Measurements from ENCODE around the gene TMEM203. TPM values are rescaled to one million over a fixed set of nuclear protein-coding genes. Genes with fewer than 3 reads are reported as not detected.

TMEM203 gene
- total and polyA plus RNA-seq, 2 experiments from 2014 or later, result 32.7 to 53.4 TPM

DNA sequence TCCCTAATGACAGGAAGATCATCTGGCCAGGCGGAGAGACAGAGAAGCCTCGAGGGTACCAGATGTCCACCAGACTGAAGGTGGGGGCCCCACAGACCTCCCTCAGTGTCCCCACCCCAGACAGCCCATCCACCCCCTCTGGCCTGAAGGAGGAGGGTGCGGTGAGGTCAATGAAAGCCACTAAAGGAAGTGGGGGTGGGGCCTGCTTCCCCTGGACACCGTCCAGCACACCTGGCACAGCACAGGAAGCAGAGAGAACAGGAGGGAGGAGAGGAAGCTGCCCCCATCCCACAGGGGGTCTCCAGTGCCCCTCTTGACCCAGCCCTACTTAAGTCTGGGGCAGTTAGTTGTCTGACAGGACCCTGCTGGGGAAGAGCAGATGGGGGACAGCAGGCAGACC lies 46.8 kb downstream of the TMEM203 start (continued):
- TF ChIP-seq, protein P1, sequence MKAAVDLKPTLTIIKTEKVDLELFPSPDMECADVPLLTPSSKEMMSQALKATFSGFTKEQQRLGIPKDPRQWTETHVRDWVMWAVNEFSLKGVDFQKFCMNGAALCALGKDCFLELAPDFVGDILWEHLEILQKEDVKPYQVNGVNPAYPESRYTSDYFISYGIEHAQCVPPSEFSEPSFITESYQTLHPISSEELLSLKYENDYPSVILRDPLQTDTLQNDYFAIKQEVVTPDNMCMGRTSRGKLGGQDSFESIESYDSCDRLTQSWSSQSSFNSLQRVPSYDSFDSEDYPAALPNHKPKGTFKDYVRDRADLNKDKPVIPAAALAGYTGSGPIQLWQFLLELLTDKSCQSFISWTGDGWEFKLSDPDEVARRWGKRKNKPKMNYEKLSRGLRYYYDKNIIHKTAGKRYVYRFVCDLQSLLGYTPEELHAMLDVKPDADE (IDR thresholded peaks at IDR 0.05), result no peak

DNA sequence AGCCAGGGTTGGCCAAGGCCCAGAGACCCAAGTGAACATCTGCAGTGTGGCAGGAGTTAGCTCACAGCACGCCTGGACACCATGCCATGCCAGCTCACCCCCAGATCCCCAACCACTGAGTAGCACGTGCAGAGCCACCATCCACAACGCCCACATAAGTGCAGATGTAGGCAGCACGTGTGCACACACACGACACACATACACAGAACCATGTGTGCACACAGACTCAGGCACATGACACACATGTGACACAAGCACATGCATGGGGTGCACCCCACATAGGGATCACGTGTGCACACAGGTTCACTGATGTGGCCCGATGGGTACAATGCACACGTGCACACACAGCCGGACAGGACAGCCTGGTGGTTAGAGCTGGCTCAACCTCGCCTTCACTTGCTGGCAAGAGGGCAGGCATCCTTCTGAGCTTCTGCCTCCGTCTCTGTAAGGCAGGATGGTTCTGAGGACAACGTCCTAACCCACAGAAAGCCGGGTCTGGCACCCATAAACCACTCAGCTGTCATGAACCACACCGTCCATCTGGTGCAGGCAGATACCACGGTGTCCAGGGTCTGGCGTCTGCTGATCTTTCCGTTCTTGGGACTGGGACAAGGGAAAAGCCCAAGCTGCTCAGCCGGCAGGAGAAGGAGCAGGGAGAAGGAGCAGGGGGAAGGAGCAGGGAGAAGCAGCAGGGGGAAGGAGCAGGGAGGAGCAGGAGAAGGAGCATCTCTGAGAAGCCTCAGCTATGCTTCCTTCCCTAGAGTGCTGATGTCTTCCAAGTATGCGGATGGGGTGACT lies 47.6 kb downstream of the TMEM203 start:
- DNase-seq (ENCODE audit: low spot score) (no peak), ATAC-seq (no peak)
- H3K4me3 ChIP-seq, result no peak overlapping the region
- H4K20me1 ChIP-seq (replicated peaks; ENCODE audit: insufficient read depth), result no peaks in the 10 kb centered on the region
- H3K9me2 ChIP-seq (ENCODE audit: insufficient read depth), result no peaks in the 10 kb centered on the region
- H3K36me3 ChIP-seq (ENCODE audit: insufficient read depth), result no peaks in the 10 kb centered on the region
- H3K27me3 ChIP-seq (ENCODE audit: insufficient read depth), result peaks cover 80% of the 10 kb centered on the region
- H3K27ac ChIP-seq (ENCODE audit: low read depth), result no peak overlapping the region
- H3K4me3 Mint-ChIP-seq, result no peak overlapping the region
- no peaks in the 10 kb centered on the region for H3K79me2 ChIP-seq (replicated peaks; ENCODE audit: insufficient read depth)
- no peaks in the 10 kb centered on the region; the same call in 2 of the 3 replicates for H3K9me3 Mint-ChIP-seq
- no peaks in the 10 kb centered on the region; the same call in 1 of the 3 replicates for H3K4me1 Mint-ChIP-seq
- H3K36me3 Mint-ChIP-seq (ENCODE audit: low read depth), result no peaks in the 10 kb centered on the region
- H3F3A ChIP-seq (replicated peaks; ENCODE audit: low read depth), result peaks cover 12% of the 10 kb centered on the region
- no peak overlapping the region for H3K27ac Mint-ChIP-seq
- peaks cover 77% of the 10 kb centered on the region for H3K27me3 Mint-ChIP-seq (ENCODE audit: insufficient read depth, low read depth, poor library complexity)
- H2AFZ ChIP-seq, result no peak overlapping the region
- H3K4me2 ChIP-seq, result no peak overlapping the region
- H3K4me1 ChIP-seq (ENCODE audit: insufficient read depth), result peaks cover 2% of the 10 kb centered on the region; the same call in 1 of the 2 replicates
- TF ChIP-seq POLR2AphosphoS5 (IDR thresholded peaks at IDR 0.05; ENCODE audit: low read depth), result no peak
- TF ChIP-seq JUNB (IDR thresholded peaks at IDR 0.05; ENCODE audit: unreplicated experiment), result no peak
- TF ChIP-seq ZNF114 (CRISPR knock-in tag; IDR thresholded peaks at IDR 0.05), result no peak
- TF ChIP-seq, protein P2, sequence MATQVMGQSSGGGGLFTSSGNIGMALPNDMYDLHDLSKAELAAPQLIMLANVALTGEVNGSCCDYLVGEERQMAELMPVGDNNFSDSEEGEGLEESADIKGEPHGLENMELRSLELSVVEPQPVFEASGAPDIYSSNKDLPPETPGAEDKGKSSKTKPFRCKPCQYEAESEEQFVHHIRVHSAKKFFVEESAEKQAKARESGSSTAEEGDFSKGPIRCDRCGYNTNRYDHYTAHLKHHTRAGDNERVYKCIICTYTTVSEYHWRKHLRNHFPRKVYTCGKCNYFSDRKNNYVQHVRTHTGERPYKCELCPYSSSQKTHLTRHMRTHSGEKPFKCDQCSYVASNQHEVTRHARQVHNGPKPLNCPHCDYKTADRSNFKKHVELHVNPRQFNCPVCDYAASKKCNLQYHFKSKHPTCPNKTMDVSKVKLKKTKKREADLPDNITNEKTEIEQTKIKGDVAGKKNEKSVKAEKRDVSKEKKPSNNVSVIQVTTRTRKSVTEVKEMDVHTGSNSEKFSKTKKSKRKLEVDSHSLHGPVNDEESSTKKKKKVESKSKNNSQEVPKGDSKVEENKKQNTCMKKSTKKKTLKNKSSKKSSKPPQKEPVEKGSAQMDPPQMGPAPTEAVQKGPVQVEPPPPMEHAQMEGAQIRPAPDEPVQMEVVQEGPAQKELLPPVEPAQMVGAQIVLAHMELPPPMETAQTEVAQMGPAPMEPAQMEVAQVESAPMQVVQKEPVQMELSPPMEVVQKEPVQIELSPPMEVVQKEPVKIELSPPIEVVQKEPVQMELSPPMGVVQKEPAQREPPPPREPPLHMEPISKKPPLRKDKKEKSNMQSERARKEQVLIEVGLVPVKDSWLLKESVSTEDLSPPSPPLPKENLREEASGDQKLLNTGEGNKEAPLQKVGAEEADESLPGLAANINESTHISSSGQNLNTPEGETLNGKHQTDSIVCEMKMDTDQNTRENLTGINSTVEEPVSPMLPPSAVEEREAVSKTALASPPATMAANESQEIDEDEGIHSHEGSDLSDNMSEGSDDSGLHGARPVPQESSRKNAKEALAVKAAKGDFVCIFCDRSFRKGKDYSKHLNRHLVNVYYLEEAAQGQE (IDR thresholded peaks at IDR 0.05; ENCODE audit: unreplicated experiment), result no peak
- TF ChIP-seq, protein P1 (IDR thresholded peaks at IDR 0.05), result no peak
- no peak for TF ChIP-seq STAT1 (IDR thresholded peaks at IDR 0.05; ENCODE audit: unreplicated experiment)
- TF ChIP-seq, protein P3, sequence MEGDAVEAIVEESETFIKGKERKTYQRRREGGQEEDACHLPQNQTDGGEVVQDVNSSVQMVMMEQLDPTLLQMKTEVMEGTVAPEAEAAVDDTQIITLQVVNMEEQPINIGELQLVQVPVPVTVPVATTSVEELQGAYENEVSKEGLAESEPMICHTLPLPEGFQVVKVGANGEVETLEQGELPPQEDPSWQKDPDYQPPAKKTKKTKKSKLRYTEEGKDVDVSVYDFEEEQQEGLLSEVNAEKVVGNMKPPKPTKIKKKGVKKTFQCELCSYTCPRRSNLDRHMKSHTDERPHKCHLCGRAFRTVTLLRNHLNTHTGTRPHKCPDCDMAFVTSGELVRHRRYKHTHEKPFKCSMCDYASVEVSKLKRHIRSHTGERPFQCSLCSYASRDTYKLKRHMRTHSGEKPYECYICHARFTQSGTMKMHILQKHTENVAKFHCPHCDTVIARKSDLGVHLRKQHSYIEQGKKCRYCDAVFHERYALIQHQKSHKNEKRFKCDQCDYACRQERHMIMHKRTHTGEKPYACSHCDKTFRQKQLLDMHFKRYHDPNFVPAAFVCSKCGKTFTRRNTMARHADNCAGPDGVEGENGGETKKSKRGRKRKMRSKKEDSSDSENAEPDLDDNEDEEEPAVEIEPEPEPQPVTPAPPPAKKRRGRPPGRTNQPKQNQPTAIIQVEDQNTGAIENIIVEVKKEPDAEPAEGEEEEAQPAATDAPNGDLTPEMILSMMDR (conservative IDR thresholded peaks at IDR 0.05; ENCODE audit: low read depth in 2 of 2), result no peak
- no peak for TF ChIP-seq NANOG (IDR thresholded peaks at IDR 0.05; ENCODE audit: borderline replicate concordance)
- TF ChIP-seq EZH2phosphoT487 (IDR thresholded peaks at IDR 0.05; ENCODE audit: unreplicated experiment), result no peak
- TF ChIP-seq ZNF331 (CRISPR knock-in tag; IDR thresholded peaks at IDR 0.05; ENCODE audit: low read depth), result no peak
